NCI-H128 (cell line): ENCODE data around the gene TMCO6.
"Not testable (repeated sequence)": the region's sequence is repeated elsewhere in the genome, so short reads cannot be mapped to it uniquely, and the experiment has no call there.

ENCODE experiments used
- DNase-seq: peaks from one replicate; lab custom pipeline; 2025; ENCODE audit not compliant: unreplicated experiment; lab: John Stamatoyannopoulos, UW

Gene TMCO6

DNA sequence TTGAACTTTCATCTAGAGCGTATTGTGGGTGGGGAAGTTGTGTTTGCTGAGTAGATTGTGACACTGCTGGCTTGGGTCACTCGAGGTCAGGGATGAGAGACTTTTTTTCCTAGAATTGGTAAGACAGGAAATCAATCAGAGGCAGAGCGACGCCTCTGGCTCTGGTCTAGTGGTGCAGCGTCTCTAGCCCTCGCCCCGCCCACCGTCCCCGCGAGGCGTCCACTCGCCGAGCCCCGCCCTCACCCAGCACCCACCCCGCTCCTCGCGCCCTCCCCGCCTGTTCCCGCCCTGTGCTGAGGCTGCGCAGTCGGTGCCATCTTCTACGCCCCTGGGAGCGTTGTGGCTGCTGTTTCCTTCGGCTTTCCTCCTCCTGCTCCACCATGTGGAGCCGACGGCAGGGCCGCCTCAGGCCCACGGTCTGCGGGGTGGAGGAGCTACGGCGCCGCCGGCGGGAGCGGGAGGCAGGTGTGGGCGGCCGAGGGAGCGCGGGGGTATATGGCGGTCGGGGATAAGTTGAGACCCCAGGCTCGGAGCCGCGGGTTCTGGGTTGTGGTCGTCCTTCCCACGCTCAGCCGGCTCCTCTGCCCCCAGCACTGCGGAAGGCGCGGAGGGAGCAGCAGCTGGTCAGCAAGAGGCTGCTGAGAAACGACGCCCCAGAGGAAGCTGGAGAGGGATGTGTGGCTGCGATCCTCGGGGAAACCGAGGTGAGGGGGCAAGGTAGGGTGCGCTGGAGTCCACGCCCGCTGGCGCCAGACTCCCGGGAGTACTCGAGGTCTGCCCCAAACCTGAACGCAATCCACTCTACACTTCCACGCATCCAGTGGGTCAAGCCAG is at the start of gene TMCO6:
TSS of gene TMCO6 (plus strand) at position 304 of the 834 bp plus-strand sequence. CDS start at position 381, 77 bp downstream.
- DNase-seq: peak; percentile 73

DNA sequence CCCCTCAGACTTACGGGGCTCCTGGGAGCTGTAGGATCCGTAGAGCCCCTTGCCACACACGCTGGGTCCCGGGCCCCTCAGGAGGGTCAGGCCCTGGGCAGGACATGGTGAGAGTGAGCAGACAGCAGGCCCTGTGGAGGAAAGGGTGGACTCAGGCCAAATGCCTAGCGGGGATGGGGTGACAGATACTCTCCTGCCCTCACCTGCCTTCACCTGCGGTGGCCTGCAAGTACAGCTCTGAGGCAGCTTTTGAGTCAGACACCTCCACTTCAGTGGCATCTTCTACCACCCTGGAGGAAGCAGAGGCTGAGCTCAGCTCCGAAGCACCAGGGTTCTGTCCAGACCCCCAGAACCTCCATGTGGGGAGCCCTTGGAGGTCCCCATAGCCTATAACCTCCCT is 48.4 kb upstream of the TMCO6 start:
- no peak for DNase-seq

DNA sequence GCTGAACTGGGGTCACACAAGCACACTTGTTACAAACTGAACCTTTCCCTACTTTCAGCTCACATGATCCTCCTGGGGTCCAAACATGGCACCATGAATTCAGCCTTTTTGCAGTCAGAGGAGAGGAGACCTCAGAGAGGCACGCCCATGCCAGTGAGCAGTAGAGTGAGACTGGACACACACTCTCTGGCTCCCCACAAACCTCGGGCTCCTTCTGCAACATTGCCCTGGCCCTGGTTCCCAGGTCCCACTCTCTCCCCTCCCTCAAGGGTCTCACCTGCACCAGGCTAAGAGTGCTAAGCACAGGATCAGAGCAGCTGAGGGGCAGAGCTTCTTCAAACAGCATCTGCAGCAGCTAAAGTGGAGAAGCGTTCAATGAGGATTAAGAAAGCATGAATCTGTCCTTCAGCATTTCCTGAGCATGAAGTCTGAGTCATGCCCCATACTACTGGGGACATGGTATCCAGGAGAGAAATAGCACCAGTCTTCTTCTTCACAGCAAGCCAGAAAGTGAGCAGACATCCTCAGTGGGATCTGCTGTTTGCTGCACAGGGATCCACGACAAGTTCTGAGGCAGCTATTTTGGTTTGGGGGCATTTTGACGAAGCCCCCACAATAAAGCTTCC is 47.4 kb upstream of the TMCO6 start:
- DNase-seq: no peak

DNA sequence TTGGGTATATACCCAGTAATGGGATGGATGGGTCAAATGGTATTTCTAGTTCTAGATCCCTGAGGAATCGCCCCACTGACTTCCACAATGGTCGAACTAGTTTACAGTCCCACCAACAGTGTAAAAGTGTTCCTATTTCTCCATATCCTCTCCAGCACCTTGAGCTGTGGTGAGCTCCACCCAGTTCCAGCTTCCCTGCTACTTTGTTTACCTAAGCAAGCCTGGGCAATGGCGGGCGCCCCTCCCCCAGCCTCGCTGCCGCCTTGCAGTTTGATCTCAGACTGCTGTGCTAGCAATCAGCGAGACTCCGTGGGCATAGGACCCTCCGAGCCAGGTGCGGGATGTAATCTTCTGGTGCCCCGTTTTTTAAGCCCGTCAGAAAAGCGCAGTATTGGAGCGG is 46.2 kb upstream of the TMCO6 start:
- DNase-seq: not testable (repeated sequence)

DNA sequence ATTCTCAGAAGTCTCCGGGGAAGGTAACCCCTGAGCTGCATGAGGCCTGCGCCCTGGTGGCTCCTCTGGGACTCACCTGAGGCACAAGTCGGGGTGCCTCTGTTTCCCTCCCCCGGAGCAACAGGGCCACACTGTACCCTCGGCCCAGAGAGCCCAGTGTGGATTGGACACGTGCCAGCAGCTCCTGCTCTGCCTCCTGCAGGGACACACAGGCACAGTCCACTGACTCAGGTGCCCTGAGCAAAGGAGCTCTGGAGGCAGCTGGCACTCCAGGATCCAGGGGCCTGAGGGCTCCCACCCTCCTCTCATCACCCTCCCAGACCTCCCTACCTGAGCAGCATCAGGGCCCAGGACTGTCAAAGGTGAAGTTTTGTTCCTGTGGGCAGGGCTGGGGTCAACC is 45.1 kb upstream of the TMCO6 start:
- no peak for DNase-seq

DNA sequence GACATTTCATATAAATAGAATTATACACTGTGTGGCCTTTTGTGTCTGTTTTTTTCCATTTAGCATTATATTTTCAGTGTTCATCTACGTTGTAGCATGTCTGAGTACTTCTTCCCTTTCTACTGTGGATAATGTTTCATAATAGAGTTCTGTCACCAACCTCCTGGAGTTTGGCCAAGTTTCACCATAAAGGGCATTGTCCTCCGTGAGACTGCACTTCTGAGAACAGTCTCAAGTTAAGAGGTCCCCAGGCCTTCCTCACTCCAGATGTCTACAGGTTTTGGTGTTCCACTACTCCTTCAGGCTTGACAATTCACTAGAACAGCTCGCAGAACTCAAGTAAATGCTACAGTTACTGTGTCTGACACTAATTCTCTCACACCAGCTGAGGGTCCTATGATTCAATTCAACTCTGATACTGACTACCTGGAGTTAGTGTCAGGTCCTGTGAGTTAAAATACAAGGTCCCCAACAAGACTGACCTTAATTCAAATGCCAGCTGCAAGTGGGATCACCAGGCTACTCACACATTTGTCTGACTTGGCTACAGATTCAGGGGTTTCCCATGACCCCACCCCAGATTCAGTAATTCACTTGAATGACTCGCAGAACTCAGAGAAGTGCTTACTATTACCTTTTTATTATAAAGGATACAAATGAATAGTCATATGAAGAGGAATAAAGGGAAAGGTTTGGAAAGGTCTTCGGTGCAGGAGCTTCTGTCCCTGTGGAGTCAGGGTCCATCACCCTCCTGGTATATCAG is 43.5 kb upstream of the TMCO6 start:
- DNase-seq: no peak

DNA sequence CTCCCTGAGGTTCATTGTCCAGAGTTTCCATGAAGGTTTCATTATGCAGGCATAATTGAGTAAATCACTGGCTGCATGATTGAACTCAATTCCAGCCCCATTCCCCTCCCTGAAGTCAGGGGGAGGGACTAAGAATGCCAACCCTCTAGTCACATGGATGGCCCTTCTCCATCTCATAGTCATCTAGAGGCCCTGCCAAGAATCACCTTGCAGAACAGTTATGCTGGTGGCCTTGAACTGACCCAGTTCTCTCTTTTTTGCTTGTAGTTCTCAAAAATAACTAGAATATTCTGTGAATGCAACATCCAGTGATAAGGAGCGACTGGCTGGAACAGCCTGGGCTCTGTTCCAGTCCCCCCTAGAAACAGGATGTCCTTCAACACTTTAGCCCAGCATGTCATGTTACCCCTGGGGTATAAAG is 42.9 kb upstream of the TMCO6 start:
- no peak for DNase-seq

DNA sequence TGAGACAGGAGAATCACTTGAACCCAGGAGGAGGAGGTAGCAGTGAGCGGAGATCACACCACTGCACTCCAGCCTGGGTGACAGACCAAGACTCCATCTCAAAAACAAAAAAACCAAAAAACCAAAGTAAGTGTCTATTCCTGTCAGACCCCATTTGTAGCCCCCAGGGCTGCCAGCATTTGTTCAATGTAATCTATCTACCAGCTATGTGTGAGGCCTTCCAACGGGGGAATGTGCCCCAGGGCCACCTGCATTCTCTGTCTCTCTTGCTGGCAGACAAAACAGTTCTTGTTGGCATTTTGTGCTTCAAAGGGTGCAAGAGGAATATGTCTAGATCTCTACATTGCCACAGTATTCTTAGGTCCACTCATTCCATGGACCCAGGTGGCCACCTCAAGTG is 40.4 kb upstream of the TMCO6 start:
- DNase-seq: no peak

DNA sequence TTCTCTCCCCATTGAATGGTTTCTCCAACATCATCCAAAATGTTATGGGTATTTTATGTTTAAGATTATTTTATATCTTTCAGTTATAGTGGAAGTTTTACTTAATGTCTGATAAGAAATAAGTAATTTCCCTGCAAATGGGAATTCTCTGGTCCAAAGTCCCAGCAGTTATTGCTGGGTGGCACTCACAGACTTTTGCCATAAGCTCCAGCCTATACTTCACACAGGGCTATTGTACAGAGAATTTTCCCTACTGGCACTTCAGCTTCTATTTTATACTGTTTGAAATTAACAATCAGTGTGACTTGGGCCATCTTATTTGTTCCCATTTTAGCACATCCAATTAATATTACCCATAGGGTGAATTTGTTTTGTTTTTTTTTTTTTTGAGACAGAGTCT is 39.2 kb upstream of the TMCO6 start:
- DNase-seq: no peak

DNA sequence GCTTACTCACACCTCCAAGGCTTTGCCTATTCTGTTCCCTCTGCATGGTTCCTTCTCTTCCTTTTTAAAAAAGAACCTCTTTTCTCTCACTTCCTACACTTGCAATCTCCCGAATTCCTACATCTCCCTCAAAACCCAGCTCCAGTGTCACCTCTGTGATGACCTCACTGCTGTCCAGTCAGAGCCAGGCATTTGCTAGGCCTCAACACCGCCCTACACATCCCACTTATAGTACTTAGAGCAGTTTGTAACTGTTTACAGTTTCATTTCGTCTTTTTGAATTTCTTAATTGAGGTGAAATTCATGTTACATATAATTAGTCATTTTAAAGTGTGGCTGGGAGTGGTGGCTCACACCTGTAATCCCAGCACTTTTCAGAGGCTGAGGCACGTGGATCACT is 37.1 kb upstream of the TMCO6 start:
- no peak for DNase-seq

DNA sequence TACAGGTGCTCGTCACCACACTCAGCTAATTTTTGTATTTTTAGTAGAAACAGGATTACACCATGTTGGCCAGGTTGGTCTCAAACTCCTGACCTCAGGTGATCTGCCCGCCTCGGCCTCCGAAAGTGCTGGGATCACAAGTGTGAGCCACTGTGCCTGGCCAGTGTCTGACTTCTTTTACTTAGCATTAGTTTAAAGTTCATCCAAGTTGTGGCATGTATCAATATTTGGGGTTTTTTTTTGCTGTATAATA is 35.9 kb upstream of the TMCO6 start:
- not testable (repeated sequence) for DNase-seq

DNA sequence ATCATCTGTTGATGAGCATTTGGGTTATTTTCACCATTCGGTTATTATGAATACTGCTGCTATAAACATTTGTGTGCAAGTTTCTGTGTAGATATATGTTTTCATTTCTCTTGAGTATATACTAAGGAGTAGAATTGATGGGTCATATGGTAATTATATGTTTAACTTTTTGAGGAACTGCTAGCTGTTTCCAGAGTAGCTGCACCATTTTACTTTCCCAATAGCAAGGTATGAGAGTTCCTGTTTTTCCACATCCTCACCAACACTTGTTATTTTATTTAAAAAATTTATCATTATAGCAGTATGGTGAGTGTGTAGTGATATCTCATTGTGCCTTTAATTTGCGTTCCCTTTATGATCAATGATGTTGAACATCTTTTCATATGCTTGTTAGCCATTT is 35.5 kb upstream of the TMCO6 start:
- no peak for DNase-seq

DNA sequence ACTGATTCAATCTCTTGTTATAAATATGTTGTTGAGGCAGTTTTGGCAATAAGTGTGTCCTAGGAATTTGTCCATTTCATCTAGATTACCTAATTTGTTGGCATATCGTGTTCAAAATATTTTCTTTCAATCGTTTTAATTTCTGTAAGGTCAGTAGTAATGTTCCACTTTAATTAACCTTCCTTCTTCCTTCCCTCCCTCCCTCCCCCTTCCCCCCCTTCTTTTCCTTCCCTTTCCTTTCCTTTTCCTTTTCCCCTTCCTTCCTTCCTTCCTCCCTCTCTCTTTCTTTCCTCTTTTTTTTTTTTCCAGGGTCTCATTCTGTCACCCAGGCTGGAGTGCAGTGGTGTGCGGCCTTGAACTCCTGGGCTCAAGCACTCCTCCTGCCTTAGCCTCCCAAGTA is 33.4 kb upstream of the TMCO6 start:
- DNase-seq: no peak

DNA sequence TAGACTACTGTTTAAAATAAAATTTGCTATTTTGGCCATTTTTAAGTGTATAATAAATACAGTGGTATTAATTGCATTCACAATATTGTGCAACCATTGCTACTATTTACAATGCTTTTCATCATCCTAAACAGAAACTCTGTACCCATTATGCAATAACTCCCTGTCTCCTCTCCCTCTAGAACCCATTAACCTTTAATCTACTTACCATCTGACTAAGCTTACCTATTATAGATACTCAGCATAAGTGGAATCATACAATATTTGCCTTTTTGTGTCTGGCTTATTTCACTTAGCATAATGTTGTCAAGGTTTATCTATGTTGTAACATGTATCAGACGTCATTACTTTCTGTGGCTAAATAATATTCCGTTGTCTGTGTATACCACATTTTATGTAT is 32.2 kb upstream of the TMCO6 start:
- no peak for DNase-seq

DNA sequence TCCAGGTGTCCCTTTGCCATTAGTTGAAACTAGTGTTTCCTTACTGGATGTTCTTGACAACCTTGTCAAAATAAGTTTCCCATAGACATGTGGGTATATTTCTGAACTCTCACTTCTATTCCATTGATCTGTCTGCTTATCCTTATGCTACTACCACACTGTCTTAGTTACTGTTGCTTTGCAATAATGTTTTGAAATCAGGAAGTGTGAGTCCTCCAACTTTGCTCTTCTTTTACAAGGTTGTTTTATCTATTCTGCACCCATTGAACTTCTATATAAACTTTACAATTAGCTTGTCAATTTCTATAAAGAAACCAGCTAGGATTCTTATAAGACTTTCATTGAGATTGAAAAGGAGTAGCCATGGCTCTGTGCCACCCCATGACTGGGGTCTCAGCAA is 30.5 kb upstream of the TMCO6 start:
- no peak for DNase-seq

DNA sequence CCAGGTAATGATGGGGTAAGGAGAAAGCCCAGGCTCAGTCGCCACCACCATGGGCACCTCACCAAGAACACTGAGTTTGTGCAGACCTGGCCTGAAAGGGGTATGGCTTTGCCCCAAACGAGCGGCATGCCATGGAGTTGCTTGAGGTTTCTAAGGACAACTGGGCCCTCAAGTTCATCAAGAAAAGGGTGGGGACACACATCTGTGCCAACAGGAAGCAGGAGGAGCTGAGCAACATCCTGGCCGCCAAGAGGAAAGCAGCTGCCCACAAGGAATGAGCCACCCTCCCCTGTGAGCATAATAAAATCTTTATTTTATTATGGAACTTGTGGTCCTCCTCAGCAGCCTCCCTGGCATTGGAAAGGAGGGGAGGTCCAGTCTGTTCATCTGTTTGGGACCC is 30.1 kb upstream of the TMCO6 start:
- DNase-seq: no peak

DNA sequence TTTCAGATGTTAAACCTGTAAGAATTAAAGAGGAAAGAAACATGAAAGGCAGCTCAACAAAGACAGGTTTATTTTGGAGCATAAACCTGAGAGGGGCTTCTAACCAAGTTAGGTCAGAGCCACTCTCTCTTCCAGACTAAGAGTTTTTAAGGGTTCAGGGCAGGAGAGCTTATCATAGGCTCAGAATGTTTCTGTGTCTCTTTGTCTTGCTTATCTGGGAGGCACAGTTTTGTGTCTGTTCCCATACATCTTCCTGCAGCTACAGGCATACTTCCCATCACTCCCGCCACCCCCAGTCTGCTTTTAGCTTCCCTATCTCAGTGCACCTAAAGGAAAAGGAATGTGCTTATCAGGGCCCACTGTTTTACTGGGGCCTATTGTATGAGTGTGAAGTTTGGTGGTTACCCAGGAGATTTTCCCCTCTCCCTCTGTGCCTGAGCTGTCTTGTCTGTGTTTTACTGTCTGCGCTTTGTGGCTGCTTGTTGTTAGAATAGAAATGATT is 28.2 kb upstream of the TMCO6 start:
- no peak for DNase-seq

DNA sequence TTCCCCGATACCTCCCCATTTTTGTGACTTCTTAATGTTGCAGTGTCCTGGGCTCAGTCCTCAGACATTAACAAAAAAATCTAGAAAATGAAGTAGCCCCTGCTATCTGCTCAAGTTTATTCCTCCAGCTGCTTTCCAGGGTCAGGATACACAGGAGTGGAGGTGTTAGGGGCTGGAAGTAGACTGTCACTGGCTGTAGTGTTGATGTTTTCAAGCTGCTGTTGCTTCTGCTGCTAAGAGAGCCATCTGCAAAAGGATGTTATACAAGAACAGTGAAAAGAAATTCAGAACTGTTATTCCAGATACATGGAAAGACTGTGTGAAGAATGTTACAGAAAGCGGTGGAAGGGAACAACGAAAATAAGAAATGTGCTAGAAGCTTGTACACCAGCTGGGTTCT is 16.9 kb upstream of the TMCO6 start:
- DNase-seq: no peak

DNA sequence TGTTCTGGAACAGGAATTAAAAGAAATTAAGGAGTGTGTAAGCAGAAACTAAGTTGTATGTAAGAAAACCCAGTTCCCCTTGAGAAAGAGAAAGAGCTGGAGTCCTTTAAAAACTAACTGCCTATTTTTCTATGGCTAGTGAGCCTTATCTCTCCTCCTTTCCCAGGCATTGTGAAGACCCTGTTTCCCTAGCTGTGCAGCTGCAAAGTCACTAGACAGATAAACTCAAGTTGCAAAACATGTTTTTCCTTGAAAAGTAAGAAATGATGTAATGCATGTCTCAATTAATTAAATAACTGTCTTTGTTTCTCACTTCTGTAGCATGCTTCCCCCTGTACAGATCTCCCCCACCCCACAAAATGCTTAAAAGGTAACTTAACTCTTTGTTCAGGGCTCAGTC is 16.2 kb upstream of the TMCO6 start:
- DNase-seq: not testable (repeated sequence)

DNA sequence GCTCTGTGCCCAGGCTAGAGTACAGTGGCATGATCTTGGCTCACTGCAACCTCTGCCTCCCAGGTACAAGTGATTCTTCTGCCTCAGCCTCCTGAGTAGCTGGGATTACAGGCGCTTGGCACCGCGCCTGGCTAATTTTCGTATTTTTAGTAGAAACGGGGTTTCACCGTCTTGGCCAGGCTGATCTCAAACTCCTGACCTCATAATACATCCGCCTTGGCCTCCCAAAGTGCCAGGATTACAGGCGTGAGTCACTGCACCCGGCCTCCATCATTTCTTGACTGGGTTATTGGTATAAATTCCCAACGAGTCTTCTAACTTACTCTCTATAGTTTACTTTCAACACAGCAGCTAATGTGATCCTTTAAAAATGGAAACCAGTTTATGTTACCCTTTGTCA is 14.4 kb upstream of the TMCO6 start:
- not testable (repeated sequence) for DNase-seq

DNA sequence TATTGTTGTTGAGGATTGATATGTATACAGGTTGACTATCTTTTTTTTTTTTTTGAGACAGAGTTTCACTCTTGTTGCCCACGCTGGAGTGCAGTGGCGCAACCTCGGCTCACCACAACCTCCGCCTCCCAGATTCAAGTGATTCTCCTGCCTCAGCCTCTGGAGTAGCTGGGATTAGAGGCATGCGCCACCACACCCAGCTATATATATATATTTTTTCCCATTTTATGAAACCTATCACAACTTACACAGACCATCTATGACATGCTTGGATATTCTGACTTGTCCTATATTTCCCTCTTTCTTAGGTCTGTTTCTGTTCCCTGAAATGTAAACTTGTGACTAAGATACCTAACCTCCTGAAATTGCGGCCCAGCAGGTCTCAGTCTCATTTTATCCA is 11.3 kb upstream of the TMCO6 start:
- no peak for DNase-seq

DNA sequence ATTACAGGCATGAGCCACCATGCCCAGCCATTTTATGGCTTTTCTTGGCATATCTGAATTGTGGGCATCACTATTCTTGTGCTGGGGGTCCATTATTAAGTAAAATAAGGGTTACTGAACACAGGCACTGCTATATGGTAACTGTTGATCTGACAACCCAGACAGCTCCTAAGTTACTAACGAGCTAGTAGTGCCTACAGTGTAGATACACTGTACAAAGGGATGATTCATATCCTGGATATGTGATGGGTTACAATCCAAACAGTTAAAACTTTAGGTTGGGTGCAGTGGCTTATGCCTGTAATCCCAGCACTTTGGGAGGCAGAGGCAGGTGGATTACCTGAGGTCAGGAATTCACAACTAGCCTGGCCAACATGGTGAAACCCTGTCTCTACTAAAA is 10.5 kb upstream of the TMCO6 start:
- no peak for DNase-seq
